BJ (cell line): ENCODE data around the gene CPEB4. TPM values are rescaled to one million over a fixed set of nuclear protein-coding genes. Genes with fewer than 3 reads are reported as not detected.
A peak's percentile ranks its signal among the peaks of the same experiment; 100 is the strongest.

Experiments
- CTCF ChIA-PET: fragments of 350-600 bp; formaldehyde crosslinking; extraction: SDS; loops from one replicate; lab custom pipeline; 2021; ENCODE audit warnings: antibody characterized with exemption, inconsistent platforms; lab: Yijun Ruan, JAX
- POLR2A ChIA-PET: fragments of 300-600 bp; sonication (Branson Sonifier 250); formaldehyde crosslinking; extraction: SDS; loops from one replicate; lab custom pipeline; 2021; ENCODE audit warnings: antibody characterized with exemption; lab: Charles Lee
- DNase-seq: peaks from one replicate; pipeline ENCODE4 v3.0.0-alpha.2; 2011; ENCODE audit warnings: low read depth
- H3K27me3 ChIP-seq: 2 replicates; pipeline ENCODE4 v1.6.0; 2011; ENCODE audit warnings: low read length; ENCODE audit not compliant: control insufficient read depth, insufficient read depth
- H3K36me3 ChIP-seq: 2 replicates; pipeline ENCODE4 v1.5.1; 2011; ENCODE audit warnings: low read length; ENCODE audit not compliant: control insufficient read depth, insufficient read depth
- H3K4me3 ChIP-seq: 2 replicates; pipeline ENCODE4 v1.5.1; 2011; ENCODE audit warnings: low read depth, mild to moderate bottlenecking, control low read depth, low read length
- polyA plus RNA-seq: library from polyadenylated mRNA; depleted of rRNA; stranded (reverse); fragments of >200 nt; gene quantifications from 2 replicates; pipeline ENCODE4 v1.2.3, GENCODE V29; 2011
- TF ChIP-seq, protein P1 (sequence below): IDR thresholded peaks from 2 replicates; pipeline ENCODE4 v1.5.1; 2011; ENCODE audit warnings: low read depth, mild to moderate bottlenecking, control low read depth, inconsistent platforms, low read length, moderate library complexity; ENCODE audit not compliant: insufficient read depth

CPEB4 gene
- polyA plus RNA-seq, 1 experiment: 16.4 TPM

DNA sequence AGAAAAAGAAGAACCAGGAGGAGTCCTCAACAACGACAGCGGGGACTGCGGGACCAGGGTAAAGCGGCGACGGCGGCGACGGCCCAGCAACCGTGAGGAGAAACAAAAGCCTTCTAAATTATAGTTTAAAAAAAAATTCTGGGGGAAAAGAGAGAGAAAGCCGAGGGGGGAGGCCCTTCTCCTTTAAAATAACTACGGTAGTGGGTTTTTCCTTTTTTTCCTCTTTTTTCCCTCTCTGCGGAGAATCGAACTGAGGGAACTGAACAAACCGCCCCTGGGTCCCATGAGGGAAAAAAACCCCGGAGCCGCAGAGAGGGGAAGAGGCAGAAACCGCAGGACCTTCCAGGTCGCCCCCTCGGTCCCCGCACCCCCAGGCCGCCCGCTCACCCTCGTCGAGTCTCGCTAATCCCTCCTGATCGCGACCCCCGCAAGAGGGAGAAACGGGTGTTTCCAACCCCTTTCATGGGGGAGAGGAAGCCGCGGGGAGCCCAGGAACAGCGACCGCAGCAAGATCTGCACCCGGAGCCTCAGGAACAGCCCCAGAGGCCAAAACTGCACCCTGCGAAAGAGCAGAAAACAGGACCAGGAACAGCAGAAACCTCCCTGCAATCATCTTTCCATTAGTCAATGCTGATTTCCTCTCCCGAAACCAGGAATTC lies 453 bp downstream of the CPEB4 start:
- ChIA-PET POLR2A (no interaction called here), CTCF (interaction anchor here (0.7 to 1.1 kb wide), 2 partner anchors 85 to 258 kb away, joined by 3 read pairs; no protein-coding TSS in a partner anchor)
- peak overlapping the region; percentile 79 for H3K4me3 ChIP-seq
- H3K36me3 ChIP-seq: no peaks in the 10 kb centered on the region
- DNase-seq: no peak
- TF ChIP-seq, protein P1, sequence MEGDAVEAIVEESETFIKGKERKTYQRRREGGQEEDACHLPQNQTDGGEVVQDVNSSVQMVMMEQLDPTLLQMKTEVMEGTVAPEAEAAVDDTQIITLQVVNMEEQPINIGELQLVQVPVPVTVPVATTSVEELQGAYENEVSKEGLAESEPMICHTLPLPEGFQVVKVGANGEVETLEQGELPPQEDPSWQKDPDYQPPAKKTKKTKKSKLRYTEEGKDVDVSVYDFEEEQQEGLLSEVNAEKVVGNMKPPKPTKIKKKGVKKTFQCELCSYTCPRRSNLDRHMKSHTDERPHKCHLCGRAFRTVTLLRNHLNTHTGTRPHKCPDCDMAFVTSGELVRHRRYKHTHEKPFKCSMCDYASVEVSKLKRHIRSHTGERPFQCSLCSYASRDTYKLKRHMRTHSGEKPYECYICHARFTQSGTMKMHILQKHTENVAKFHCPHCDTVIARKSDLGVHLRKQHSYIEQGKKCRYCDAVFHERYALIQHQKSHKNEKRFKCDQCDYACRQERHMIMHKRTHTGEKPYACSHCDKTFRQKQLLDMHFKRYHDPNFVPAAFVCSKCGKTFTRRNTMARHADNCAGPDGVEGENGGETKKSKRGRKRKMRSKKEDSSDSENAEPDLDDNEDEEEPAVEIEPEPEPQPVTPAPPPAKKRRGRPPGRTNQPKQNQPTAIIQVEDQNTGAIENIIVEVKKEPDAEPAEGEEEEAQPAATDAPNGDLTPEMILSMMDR: no peak
- no peaks in the 10 kb centered on the region for H3K27me3 ChIP-seq

DNA sequence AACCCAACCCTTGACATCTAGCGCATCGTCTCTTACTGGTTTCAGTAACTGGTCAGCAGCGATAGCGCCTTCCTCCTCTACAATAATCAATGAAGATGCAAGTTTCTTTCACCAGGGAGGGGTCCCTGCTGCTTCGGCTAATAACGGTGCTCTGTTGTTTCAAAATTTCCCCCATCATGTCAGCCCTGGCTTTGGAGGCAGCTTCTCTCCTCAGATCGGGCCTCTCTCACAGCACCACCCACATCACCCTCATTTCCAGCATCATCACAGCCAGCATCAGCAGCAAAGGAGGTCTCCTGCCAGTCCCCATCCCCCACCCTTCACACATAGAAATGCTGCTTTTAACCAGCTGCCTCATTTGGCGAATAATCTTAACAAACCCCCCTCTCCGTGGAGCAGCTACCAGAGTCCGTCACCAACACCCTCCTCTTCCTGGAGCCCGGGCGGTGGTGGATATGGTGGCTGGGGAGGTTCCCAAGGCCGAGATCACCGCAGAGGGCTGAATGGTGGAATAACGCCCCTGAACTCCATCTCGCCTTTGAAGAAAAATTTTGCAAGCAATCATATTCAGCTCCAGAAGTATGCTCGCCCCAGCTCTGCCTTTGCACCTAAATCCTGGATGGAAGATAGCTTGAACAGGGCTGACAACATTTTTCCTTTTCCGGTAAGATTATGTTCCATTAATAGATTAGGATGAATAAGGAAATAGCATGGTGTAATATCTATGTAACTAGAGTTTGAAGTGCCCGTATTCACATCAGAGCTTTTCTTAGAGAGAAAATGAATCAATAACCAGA lies 2.2 kb downstream of the CPEB4 start:
- CTCF ChIA-PET: interaction anchor here (0.6 to 1.9 kb wide), 6 partner anchors 13 to 118 kb away, joined by 3 to 5 read pairs (median 4); no protein-coding TSS in a partner anchor
- POLR2A ChIA-PET: interaction anchor here (0.6 to 0.7 kb wide), 2 partner anchors 13 to 81 kb away, joined by 3 to 10 read pairs; no protein-coding TSS in a partner anchor
- Histone ChIP-seq H3K27me3 (no peaks in the 10 kb centered on the region), H3K36me3 (no peaks in the 10 kb centered on the region), H3K4me3 (peak overlapping the region; percentile 79)
- DNase-seq: no peak
- TF ChIP-seq, protein P1: no peak

DNA sequence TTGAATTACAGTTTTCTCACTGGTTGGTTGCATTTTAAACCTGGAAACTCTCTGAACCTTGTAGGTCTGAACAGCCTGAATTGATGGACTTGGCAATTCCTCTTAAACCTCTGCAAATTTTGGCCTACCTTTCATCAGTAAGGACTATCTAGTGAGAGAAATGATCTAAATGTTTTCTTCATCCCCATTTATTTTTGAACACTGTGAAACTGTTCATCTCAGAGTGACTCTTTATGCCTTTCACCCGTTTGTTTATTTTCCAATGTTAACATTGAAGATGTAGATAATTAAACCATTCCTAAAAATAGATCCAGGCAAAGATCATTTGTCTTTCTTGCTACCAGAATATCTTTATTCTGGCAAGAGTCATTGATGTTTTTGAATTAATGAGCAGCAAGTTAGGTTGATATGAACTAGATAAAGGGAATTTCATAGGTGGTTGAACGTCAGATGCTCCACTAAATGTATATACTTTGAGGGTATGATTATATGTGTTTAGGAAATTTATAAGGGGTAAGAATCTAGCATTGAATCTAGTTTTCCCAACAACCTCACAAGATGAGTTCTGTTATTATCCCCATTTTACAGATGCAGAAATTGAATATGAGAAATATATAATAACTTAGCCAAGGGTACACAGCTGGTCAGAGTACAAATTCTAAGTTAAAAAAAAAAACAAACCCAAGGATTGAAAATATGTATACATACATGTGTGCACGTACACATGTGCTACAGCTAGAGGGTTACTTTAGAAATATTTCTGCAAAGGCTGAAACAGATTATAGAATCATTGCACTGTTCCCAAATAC lies 3.4 kb downstream of the CPEB4 start:
- CTCF ChIA-PET: interaction anchor here (1.3 to 1.9 kb wide), 4 partner anchors 10 to 81 kb away, joined by 3 to 5 read pairs (median 4); no protein-coding TSS in a partner anchor
- Histone ChIP-seq H3K36me3 (no peaks in the 10 kb centered on the region), H3K4me3 (peak overlapping the region; percentile 79), H3K27me3 (no peaks in the 10 kb centered on the region)
- DNase-seq: no peak
- TF ChIP-seq, protein P1: no peak
- POLR2A ChIA-PET: no interaction called here

DNA sequence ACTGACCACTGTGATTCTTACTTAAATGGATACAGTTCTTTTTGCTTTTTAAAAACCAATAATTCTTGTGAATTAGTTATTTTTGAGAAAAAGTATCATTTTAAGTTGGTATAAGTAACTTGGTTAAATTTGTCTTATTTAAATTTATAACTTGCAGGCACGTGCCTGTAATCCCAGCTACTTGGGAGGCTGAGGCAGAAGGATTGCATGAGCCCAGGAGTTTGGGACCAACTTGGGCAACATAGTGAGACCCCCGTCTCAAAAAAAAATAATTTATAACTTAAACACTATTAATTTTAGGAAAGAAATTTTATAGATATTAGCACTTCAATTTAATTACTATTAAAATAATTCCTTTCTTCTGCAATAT lies 5.0 kb downstream of the CPEB4 start:
- no peaks in the 10 kb centered on the region for H3K36me3 ChIP-seq
- no peaks in the 10 kb centered on the region for H3K27me3 ChIP-seq
- no peak overlapping the region; the same call in 1 of the 2 replicates for H3K4me3 ChIP-seq
- no peak for DNase-seq
- ChIA-PET POLR2A (interaction anchor here (0.5 kb wide), 1 partner anchor 323 kb away, joined by 8 read pairs; no protein-coding TSS in a partner anchor), CTCF (interaction anchor here (1.7 kb wide), 1 partner anchor 8 kb away, joined by 5 read pairs; no protein-coding TSS in a partner anchor)
- TF ChIP-seq, protein P1: no peak
